Measurements from ENCODE around the gene SKP1.

- TF ChIP-seq POLR2AphosphoS5 (IDR thresholded peaks at IDR 0.05; ENCODE audit: low read depth, low read length) (peak; percentile 54; the same call in 1 of the 2 replicates), POLR2A (IDR thresholded peaks at IDR 0.05; ENCODE audit: low read depth, low read length) (peak; percentile 60; the same call in 1 of the 2 replicates), TAF1 (IDR thresholded peaks at IDR 0.05; ENCODE audit: borderline replicate concordance, low read depth, low read length) (0 out of 2 replicates have a peak, but pooled peaks have one; percentile 40)
Observed at GRCh38 chr5:134113902-134114875, 62.6 kb downstream of the SKP1 start, which contains the start of gene TCF7.
